ENCODE results near the gene CALML6. TPM values are rescaled to one million over a fixed set of nuclear protein-coding genes. Genes with fewer than 3 reads are reported as not detected.

CALML6 gene
- total RNA-seq, 1 donor from 2014 or later: not detected

- intact Hi-C loops (cut with micrococcal nuclease): no loop called here
Observed at GRCh38 chr1:1941211-1941841, 26.3 kb downstream of the CALML6 start.

- intact Hi-C loops (cut with micrococcal nuclease): no loop called here
Observed at GRCh38 chr1:1941868-1942752, 27.1 kb downstream of the CALML6 start.

DNA sequence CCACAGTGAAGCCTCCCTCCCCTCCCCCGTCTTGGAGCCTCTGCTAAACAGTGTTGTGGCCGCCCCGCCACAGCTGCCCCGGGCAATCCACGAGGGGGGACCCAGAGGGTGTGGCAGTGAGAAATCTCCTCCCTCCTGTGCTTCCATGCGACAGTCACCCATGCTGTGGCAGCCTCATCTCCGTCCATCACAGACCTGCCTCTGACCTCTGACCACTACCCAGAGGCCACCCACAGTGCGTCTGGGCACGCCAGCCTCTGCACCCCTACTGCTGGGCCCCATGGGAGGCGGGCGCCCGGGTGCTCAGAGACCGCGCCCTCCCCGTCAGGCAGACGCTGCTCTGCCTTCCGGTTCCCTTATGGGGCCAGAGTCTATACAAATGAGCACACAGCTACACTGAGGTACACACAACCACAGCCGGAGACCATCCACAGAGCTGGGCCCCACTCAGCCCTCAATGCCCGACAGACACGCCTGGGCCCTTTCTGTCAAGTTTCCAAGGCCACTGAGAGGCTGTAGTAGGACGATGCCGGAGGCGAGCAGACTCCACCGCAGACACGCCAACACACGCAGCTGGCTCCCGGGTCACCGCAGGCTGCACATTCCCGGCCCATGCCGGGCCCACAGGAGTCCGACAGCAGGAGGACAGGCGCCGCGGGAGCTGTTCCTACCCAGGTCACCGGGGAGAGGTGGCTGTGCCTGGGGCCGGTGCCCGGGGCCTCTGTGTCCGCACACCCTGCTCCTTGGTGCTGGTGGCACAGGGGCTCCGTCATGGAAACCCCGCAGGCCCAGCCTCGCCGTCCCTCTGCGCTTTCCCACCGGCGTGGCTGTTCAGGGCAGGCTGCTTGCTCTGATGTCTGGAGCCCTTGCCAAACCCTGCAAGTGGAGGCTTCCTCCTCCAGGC lies 27.9 kb downstream of the CALML6 start:
- intact Hi-C loops (cut with micrococcal nuclease): no loop called here

GRCh38 chr1:1943834-1944570 lies 28.9 kb downstream of the CALML6 start:
- intact Hi-C loops (cut with micrococcal nuclease): loop anchor here (1.0 kb wide), 1 partner anchor 102 kb away; no protein-coding TSS in a partner anchor

GRCh38 chr1:1945782-1946393 lies 30.8 kb downstream of the CALML6 start:
- intact Hi-C loops (cut with micrococcal nuclease): no loop called here

DNA sequence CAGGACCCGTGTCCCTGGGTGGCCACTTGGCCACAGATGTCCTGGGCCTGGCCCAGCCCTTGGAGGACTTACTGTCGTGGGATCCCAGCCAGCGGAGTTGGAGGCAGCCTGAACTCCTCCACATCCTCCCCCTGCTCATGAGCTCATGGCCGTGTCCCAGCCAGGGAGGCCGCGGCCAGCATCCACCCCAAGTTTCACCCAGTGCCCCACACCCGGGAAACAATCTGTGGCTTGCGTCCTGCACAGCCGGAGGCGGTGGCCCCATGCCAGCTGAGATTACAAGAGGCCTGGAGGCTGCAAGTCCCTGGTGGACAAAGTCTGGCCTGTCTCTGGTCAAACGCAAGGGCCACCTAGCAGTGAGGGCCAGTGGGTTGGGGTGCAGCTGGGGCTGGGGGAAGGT lies 31.5 kb downstream of the CALML6 start:
- intact Hi-C loops (cut with micrococcal nuclease): no loop called here

- intact Hi-C loops (cut with micrococcal nuclease): no loop called here
Observed at GRCh38 chr1:1947493-1947892, 32.4 kb downstream of the CALML6 start.

- intact Hi-C loops (cut with micrococcal nuclease): no loop called here
Observed at GRCh38 chr1:1948783-1949182, 33.7 kb downstream of the CALML6 start.

GRCh38 chr1:1950940-1951339 lies 35.9 kb downstream of the CALML6 start:
- intact Hi-C loops (cut with micrococcal nuclease): no loop called here

- intact Hi-C loops (cut with micrococcal nuclease): no loop called here
Observed at GRCh38 chr1:1954015-1954414, 39.0 kb downstream of the CALML6 start.

GRCh38 chr1:1954831-1955441 lies 39.9 kb downstream of the CALML6 start:
- intact Hi-C loops (cut with micrococcal nuclease): no loop called here

- intact Hi-C loops (cut with micrococcal nuclease): no loop called here
Observed at GRCh38 chr1:1955621-1956094, 40.6 kb downstream of the CALML6 start.

- intact Hi-C loops (cut with micrococcal nuclease): no loop called here
Observed at GRCh38 chr1:1956101-1956500, 41.0 kb downstream of the CALML6 start.

- intact Hi-C loops (cut with micrococcal nuclease): no loop called here
Observed at GRCh38 chr1:1956586-1957532, 41.8 kb downstream of the CALML6 start.

DNA sequence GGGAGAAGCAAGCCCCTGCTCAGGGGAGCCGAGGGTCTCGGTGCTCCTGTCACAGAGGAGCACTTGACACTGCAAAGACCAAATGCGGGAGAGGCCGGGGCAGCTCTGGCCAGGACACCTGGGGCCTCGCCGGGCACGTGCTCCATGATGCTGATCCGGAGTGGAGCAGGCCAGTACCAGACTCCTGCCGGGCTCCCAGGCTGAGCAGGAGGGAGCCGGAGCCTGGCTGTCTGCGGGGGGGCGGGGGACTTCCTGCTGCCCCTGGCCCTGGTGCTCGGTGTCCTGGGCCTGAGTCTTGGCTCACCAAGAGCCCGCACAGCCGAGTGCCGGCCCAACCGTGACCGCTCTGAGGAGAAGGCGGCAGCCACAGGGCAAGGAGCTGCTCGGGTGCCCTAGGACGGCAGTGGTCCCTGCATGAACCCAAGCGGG lies 42.5 kb downstream of the CALML6 start:
- intact Hi-C loops (cut with micrococcal nuclease): no loop called here

GRCh38 chr1:1958071-1958541 lies 43.0 kb downstream of the CALML6 start:
- intact Hi-C loops (cut with micrococcal nuclease): loop anchor here (2.0 kb wide), 1 partner anchor 87 kb away; no protein-coding TSS in a partner anchor

DNA sequence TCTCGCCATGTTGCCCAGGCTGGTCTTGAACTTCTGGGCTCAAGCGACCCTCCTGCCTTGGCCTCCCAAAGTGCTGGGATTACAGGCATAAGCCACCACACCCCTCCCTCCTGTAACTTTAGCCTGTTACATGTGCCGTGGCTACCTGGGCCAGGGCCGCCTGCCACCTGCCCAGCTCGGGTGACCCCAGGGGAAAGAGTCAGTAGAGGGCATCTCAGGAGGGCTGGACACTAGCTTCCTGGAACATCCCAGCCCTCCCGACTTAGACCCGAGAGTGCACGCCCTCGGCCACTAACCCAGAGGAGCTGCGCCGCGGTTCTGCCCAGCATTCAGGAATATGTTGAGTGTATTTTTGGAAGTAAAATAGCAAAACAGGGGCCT lies 44.4 kb downstream of the CALML6 start:
- intact Hi-C loops (cut with micrococcal nuclease): loop anchor here (2.0 kb wide), 1 partner anchor 85 kb away; no protein-coding TSS in a partner anchor

- intact Hi-C loops (cut with micrococcal nuclease): loop anchor here (2.0 kb wide), 1 partner anchor 85 kb away; no protein-coding TSS in a partner anchor
Observed at GRCh38 chr1:1959840-1960479, 44.9 kb downstream of the CALML6 start.
